HepG2 (cell line): ENCODE measurements around the gene FOXK2. TPM values are rescaled to one million over a fixed set of nuclear protein-coding genes. Genes with fewer than 3 reads are reported as not detected.
A peak's percentile ranks its signal among the peaks of the same experiment; 100 is the strongest.

Experiments
- ARNT2 ChIP-seq: sonication (generic); formaldehyde crosslinking; IDR thresholded peaks from 2 replicates; pipeline ENCODE4 v1.8.0; 2022; ENCODE audit warnings: mild to moderate bottlenecking, low read depth, missing genetic modification reagents, moderate library complexity
- ASH2L ChIP-seq: fragments of 300-600, 200-600 bp; sonication (generic); IDR thresholded peaks from 2 replicates; pipeline ENCODE4 v1.7.0; 2017; ENCODE audit warnings: low read depth, mild to moderate bottlenecking, moderate library complexity, mixed read lengths, low read length; ENCODE audit not compliant: insufficient read length
- CAMTA2 ChIP-seq: sonication (generic); formaldehyde crosslinking; IDR thresholded peaks from 2 replicates; pipeline ENCODE4 v1.4.0; 2020; ENCODE audit warnings: mild to moderate bottlenecking, missing genetic modification reagents, borderline replicate concordance
- GATAD2A ChIP-seq: IDR thresholded peaks from 2 replicates; pipeline ENCODE4 v1.6.1; 2016
- MEF2D ChIP-seq: sonication (generic); formaldehyde crosslinking; IDR thresholded peaks from 2 replicates; pipeline ENCODE4 v1.5.1; 2020; ENCODE audit warnings: mild to moderate bottlenecking, missing genetic modification reagents
- SOX13 ChIP-seq, 3 experiments: fragments of 450-650 bp in 1 of 3; sonication (generic) in 1 of 3; formaldehyde crosslinking in 1 of 3; IDR thresholded peaks in 2 of 3; conservative IDR thresholded peaks in 1 of 3; 2 replicates each; pipeline versions ENCODE4 v1.5.0 to v1.6.1; 2016 to 2020; ENCODE audit warnings: antibody characterized with exemption in 1 of 3, mild to moderate bottlenecking in 1 of 3, missing compliant biosample characterization in 1 of 3, missing genetic modification reagents in 1 of 3, moderate library complexity in 1 of 3
- TOPORS ChIP-seq: sonication (generic); formaldehyde crosslinking; IDR thresholded peaks from 2 replicates; pipeline ENCODE4 v1.8.0; 2023; ENCODE audit warnings: mild to moderate bottlenecking, missing genetic modification reagents
- ZC3H4 ChIP-seq: sonication (generic); formaldehyde crosslinking; IDR thresholded peaks from 2 replicates; pipeline ENCODE4 v1.4.0; 2020; ENCODE audit warnings: missing genetic modification reagents, borderline replicate concordance
- ZMYM4 ChIP-seq: sonication (generic); formaldehyde crosslinking; IDR thresholded peaks from 2 replicates; pipeline ENCODE4 v1.8.1; 2023; ENCODE audit warnings: mild to moderate bottlenecking, missing genetic modification reagents
- polyA plus RNA-seq, 8 experiments: library from polyadenylated mRNA; depleted of rRNA in 3 of 8; stranded (reverse) in 7 of 8; unstranded in 1 of 8; fragments of >200 nt; fragmentation: Illumina TruSeq in 4 of 8; extraction: Trizol in 4 of 8; gene quantifications; 2 replicates each; pipeline versions ENCODE4 v1.2.1 to v1.2.3, GENCODE V29; 2011 to 2016; ENCODE audit warnings: low read depth in 4 of 8, missing spikeins in 1 of 8, mixed read lengths in 1 of 8; ENCODE audit not compliant: insufficient read depth in 1 of 8
- total RNA-seq, 5 experiments: library from RNA; depleted of rRNA; stranded (reverse); fragments of >200 nt; fragmentation: Illumina TruSeq; extraction: Trizol; gene quantifications; 2 replicates each; pipeline ENCODE4 v1.2.3, GENCODE V29; 2016; ENCODE audit warnings: low read depth in 1 of 5
- TF ChIP-seq, protein P1 (sequence below): sonication (generic); formaldehyde crosslinking; IDR thresholded peaks from 2 replicates; pipeline ENCODE4 v1.4.0; 2020; ENCODE audit warnings: missing genetic modification reagents
- TF ChIP-seq, protein P2 (sequence below): sonication (generic); formaldehyde crosslinking; IDR thresholded peaks from 2 replicates; pipeline ENCODE4 v1.4.0; 2020; ENCODE audit warnings: missing genetic modification reagents
- TF ChIP-seq, protein P3 (sequence below): sonication (generic); formaldehyde crosslinking; IDR thresholded peaks from 2 replicates; pipeline ENCODE4 v1.5.1; 2020; ENCODE audit warnings: mild to moderate bottlenecking, missing genetic modification reagents, borderline replicate concordance
- TF ChIP-seq, protein P4 (sequence below): sonication (generic); formaldehyde crosslinking; IDR thresholded peaks from 2 replicates; pipeline ENCODE4 v1.4.0; 2020; ENCODE audit warnings: mild to moderate bottlenecking, missing genetic modification reagents

FOXK2 gene
- total and polyA plus RNA-seq, 2 of the 13 experiments (the other 11 are each of a cell fraction or from before 2014, with no cell fraction given), result 67.1 to 67.2 TPM

DNA sequence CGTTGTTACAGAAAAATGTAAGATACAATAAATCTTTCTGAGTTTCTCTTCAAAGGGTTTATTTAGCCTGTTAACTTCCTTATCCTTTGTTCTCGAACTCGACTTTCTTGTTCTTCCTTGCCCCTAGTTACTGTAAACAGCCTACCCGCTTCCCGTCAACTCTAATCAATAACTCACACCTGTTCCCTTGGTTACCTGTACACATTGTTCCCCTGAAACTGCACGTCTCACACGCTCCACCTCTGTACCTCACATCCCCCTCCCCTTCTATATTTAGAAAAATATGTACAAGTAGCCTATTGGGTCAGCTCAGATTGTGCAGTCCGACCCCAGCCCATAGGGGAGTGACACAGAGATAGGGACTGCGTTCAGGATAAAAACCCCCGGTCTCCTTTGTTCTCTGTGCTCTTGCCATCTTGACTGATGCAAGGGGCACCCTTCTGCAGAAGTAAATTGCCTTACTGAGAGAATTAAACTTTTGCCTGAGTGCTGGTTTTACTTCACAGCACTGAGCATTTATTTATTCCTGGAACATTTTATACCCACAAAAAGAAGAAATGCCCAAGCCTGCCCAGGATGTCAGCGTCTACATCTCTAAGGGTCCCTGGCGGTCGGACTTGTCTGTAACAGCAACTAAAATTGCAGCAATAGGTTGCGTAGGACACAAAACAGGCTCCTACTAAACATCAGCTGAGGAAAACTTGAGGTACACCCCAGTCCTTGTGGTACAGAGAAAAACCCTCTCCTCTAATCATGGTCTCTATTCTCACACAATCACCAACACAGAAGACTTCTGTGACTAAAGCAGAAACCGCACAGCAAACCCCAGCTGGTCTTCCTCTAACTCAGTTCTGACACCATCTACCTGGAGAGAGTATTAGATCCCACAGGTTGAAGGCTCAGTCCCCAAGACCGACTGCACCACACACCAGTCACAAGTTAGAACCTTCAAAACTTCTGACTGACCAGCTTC lies 117.4 kb downstream of the FOXK2 start (continued):
- TF ChIP-seq, protein P1, sequence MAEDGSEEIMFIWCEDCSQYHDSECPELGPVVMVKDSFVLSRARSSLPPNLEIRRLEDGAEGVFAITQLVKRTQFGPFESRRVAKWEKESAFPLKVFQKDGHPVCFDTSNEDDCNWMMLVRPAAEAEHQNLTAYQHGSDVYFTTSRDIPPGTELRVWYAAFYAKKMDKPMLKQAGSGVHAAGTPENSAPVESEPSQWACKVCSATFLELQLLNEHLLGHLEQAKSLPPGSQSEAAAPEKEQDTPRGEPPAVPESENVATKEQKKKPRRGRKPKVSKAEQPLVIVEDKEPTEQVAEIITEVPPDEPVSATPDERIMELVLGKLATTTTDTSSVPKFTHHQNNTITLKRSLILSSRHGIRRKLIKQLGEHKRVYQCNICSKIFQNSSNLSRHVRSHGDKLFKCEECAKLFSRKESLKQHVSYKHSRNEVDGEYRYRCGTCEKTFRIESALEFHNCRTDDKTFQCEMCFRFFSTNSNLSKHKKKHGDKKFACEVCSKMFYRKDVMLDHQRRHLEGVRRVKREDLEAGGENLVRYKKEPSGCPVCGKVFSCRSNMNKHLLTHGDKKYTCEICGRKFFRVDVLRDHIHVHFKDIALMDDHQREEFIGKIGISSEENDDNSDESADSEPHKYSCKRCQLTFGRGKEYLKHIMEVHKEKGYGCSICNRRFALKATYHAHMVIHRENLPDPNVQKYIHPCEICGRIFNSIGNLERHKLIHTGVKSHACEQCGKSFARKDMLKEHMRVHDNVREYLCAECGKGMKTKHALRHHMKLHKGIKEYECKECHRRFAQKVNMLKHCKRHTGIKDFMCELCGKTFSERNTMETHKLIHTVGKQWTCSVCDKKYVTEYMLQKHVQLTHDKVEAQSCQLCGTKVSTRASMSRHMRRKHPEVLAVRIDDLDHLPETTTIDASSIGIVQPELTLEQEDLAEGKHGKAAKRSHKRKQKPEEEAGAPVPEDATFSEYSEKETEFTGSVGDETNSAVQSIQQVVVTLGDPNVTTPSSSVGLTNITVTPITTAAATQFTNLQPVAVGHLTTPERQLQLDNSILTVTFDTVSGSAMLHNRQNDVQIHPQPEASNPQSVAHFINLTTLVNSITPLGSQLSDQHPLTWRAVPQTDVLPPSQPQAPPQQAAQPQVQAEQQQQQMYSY, result no peak
- TF ChIP-seq, protein P2, sequence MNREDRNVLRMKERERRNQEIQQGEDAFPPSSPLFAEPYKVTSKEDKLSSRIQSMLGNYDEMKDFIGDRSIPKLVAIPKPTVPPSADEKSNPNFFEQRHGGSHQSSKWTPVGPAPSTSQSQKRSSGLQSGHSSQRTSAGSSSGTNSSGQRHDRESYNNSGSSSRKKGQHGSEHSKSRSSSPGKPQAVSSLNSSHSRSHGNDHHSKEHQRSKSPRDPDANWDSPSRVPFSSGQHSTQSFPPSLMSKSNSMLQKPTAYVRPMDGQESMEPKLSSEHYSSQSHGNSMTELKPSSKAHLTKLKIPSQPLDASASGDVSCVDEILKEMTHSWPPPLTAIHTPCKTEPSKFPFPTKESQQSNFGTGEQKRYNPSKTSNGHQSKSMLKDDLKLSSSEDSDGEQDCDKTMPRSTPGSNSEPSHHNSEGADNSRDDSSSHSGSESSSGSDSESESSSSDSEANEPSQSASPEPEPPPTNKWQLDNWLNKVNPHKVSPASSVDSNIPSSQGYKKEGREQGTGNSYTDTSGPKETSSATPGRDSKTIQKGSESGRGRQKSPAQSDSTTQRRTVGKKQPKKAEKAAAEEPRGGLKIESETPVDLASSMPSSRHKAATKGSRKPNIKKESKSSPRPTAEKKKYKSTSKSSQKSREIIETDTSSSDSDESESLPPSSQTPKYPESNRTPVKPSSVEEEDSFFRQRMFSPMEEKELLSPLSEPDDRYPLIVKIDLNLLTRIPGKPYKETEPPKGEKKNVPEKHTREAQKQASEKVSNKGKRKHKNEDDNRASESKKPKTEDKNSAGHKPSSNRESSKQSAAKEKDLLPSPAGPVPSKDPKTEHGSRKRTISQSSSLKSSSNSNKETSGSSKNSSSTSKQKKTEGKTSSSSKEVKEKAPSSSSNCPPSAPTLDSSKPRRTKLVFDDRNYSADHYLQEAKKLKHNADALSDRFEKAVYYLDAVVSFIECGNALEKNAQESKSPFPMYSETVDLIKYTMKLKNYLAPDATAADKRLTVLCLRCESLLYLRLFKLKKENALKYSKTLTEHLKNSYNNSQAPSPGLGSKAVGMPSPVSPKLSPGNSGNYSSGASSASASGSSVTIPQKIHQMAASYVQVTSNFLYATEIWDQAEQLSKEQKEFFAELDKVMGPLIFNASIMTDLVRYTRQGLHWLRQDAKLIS (CRISPR knock-in tag), result no peak
- TF ChIP-seq TOPORS (CRISPR knock-in tag) (no peak), GATAD2A (CRISPR knock-in tag) (peak; percentile 27; the same call in 1 of the 2 replicates), MEF2D (CRISPR knock-in tag) (peak; percentile 95), ARNT2 (CRISPR knock-in tag) (no peak), ASH2L (peak; percentile 40), ZC3H4 (no peak), SOX13 (IDR thresholded peaks at IDR 0.05) (peak; percentile 79; the same call in 1 of the 2 replicates), SOX13 (CRISPR knock-in tag; conservative IDR thresholded peaks at IDR 0.05 in 1 of 2, IDR thresholded peaks at IDR 0.05 in 1 of 2) (no peak; a peak in 1 of 4 replicates), CAMTA2 (no peak), ZMYM4 (peak; percentile 45; the same call in 1 of the 2 replicates)
- TF ChIP-seq, protein P3, sequence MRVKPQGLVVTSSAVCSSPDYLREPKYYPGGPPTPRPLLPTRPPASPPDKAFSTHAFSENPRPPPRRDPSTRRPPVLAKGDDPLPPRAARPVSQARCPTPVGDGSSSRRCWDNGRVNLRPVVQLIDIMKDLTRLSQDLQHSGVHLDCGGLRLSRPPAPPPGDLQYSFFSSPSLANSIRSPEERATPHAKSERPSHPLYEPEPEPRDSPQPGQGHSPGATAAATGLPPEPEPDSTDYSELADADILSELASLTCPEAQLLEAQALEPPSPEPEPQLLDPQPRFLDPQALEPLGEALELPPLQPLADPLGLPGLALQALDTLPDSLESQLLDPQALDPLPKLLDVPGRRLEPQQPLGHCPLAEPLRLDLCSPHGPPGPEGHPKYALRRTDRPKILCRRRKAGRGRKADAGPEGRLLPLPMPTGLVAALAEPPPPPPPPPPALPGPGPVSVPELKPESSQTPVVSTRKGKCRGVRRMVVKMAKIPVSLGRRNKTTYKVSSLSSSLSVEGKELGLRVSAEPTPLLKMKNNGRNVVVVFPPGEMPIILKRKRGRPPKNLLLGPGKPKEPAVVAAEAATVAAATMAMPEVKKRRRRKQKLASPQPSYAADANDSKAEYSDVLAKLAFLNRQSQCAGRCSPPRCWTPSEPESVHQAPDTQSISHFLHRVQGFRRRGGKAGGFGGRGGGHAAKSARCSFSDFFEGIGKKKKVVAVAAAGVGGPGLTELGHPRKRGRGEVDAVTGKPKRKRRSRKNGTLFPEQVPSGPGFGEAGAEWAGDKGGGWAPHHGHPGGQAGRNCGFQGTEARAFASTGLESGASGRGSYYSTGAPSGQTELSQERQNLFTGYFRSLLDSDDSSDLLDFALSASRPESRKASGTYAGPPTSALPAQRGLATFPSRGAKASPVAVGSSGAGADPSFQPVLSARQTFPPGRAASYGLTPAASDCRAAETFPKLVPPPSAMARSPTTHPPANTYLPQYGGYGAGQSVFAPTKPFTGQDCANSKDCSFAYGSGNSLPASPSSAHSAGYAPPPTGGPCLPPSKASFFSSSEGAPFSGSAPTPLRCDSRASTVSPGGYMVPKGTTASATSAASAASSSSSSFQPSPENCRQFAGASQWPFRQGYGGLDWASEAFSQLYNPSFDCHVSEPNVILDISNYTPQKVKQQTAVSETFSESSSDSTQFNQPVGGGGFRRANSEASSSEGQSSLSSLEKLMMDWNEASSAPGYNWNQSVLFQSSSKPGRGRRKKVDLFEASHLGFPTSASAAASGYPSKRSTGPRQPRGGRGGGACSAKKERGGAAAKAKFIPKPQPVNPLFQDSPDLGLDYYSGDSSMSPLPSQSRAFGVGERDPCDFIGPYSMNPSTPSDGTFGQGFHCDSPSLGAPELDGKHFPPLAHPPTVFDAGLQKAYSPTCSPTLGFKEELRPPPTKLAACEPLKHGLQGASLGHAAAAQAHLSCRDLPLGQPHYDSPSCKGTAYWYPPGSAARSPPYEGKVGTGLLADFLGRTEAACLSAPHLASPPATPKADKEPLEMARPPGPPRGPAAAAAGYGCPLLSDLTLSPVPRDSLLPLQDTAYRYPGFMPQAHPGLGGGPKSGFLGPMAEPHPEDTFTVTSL (CRISPR knock-in tag), result 0 out of 2 replicates have a peak, but pooled peaks have one; percentile 56
- TF ChIP-seq, protein P4, sequence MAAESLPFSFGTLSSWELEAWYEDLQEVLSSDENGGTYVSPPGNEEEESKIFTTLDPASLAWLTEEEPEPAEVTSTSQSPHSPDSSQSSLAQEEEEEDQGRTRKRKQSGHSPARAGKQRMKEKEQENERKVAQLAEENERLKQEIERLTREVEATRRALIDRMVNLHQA, result no peak
